ENCODE data around the gene CD2.

The CD2 gene

DNA sequence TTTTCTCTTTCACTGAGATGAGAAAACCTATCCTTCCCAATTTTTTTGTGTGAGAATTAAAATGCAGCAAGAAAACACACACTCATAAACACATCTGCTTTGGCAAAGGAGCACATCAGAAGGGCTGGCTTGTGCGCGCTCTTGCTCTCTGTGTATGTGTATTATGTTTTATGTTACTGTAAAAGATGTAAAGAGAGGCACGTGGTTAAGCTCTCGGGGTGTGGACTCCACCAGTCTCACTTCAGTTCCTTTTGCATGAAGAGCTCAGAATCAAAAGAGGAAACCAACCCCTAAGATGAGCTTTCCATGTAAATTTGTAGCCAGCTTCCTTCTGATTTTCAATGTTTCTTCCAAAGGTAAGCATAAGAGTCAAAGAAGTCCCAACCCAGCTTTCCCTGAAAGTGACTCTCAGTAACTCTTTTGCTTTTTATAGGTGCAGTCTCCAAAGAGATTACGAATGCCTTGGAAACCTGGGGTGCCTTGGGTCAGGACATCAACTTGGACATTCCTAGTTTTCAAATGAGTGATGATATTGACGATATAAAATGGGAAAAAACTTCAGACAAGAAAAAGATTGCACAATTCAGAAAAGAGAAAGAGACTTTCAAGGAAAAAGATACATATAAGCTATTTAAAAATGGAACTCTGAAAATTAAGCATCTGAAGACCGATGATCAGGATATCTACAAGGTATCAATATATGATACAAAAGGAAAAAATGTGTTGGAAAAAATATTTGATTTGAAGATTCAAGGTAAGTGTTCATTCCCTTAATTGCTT lies at the start of gene CD2:
Gene CD2 (plus strand): TSS at position 233 of the 780 bp plus-strand sequence. CDS start 63 bp downstream, at position 296.
- no peak for DNase-seq (ENCODE audit: low read depth)

- no peak for DNase-seq (ENCODE audit: low read depth)
These were observed 48.1 kb upstream of the CD2 start for GRCh38 chr1:116706123-116706522.

DNA sequence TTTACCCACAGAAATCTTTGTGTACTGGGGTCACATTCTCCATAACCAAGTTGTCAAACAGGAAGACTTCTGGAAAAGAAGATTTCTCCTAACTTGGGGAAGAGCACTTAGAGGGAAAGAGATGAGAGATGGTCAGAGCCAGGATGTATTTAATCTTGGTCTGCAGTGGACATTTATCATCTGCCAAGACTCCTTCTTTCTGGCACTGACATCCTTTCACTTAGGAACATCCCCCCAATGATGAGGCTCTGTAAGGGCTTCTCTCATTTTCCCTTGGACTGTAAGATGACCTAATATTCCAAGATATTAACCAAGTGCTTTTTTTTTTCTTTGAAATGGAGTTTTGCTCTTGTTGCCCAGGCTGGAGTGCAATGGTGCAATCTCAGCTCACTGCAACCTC lies 47.4 kb upstream of the CD2 start:
- DNase-seq (ENCODE audit: low read depth), result no peak

GRCh38 chr1:116708255-116708900 lies 45.9 kb upstream of the CD2 start:
- DNase-seq (ENCODE audit: low read depth), result no peak

DNA sequence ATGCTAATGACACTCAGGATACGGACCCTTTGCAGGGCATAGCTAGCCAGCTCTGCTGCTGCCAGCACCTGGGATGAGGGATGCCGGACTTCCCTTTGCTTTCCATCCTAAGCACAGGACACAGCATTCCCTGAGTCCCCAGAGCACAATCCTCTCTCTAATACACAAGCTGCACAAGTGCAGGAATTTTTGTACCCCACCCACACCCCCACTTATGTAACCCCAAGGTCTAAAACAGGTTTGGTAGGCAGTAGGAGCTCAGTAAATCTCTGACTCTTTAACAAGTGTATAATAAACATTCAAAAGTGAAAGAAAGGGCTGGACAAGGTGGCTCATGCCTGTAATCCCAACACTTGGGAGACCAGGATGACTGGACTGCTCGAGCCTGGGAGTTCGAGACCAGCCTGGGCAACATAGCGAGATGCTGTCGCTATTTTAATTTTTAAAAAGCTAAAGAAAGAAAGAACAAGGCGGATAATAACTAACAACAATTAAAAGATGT lies 44.5 kb upstream of the CD2 start:
- no peak for DNase-seq (ENCODE audit: low read depth)

GRCh38 chr1:116710420-116711262 lies 43.6 kb upstream of the CD2 start:
- DNase-seq (ENCODE audit: low read depth), result no peak

DNA sequence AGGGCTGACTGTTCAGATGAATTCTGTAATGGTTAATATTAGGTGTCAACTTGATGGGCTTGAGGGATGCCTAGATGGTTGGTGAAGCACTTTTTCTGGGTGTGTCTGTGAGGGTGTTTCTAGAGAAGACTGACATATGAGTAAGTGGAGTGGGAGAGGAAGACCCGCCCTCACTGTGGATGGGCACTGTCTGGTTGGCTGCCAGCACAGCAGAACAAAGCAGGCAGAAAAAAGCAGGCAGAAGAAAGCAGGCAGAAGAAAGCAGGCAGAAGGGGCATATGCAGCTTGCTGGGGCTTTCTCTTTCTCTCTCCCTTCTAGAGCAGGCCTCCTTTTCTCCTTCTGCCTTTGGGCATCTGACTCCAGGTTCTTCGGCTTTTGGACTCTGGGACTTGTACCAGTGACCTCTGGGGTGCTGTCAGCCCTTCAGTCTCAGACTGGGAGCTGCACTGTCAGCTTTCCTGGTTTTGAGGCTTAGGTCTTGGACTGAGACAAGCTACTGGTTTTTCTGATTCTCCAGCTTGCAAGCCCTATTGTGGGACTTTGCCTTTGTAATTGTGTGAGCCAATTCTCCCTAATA lies 42.9 kb upstream of the CD2 start:
- DNase-seq (ENCODE audit: low read depth), result no peak

- no peak for DNase-seq (ENCODE audit: low read depth)
These were observed 41.7 kb upstream of the CD2 start for GRCh38 chr1:116712510-116712909.

GRCh38 chr1:116713474-116713873 lies 40.8 kb upstream of the CD2 start:
- no peak for DNase-seq (ENCODE audit: low read depth)

DNA sequence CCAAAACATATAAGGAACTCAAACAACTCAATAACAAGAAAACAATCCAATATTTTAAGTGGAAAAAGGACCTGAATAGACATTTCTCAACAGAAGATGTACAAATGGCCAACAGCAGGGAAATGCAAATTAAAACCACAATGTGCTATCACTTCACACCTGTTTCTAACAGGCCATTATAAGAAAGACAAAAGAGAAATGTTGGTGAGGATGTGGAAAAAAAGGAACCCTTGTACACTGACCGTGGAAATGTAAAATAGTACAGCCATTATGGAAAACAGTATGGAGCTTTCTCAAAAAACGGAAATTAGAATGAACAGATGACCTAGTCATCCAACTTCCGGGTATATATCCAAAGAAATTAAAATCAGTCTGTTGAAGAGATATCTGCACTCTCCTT lies 37.8 kb upstream of the CD2 start:
- DNase-seq (ENCODE audit: low read depth), result no peak

DNA sequence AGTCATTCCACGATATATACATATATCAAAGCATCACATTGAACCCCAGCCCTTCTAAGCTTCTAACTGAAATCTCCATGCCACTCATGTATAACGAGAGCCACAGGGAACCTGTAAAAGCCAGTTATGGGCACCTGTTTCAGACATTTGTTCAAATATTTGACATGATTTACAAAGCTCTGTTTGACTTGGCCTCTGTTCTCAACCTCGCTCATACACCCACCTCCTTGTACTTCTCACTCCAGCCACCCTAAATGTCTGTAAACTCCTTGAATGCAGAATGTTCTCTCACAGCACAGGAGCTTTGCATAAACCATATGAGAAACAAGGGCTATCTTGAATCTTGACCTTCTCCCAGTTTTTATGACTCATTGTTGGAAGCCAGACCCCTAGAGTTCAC lies 36.9 kb upstream of the CD2 start:
- DNase-seq (ENCODE audit: low read depth), result no peak

- DNase-seq (ENCODE audit: low read depth), result no peak
These were observed 33.7 kb upstream of the CD2 start for GRCh38 chr1:116720364-116721038.

DNA sequence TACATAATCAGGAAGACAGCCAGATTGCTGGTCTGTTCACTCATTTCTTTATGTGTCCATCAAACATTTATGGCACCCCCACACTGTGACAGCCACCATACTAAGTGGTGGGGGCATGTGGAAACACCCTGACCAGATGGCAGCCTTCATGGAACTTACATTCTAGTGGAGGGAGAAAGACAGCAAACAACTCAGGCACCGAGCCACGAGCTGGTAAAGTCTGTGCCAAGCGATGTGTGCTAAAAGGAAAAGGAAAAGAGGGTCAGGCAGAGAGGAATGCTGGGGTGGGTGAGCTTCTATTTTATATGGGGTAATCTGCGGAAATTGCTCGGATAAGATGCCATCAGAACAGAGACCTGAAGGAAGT lies 33.2 kb upstream of the CD2 start:
- DNase-seq (ENCODE audit: low read depth), result no peak

DNA sequence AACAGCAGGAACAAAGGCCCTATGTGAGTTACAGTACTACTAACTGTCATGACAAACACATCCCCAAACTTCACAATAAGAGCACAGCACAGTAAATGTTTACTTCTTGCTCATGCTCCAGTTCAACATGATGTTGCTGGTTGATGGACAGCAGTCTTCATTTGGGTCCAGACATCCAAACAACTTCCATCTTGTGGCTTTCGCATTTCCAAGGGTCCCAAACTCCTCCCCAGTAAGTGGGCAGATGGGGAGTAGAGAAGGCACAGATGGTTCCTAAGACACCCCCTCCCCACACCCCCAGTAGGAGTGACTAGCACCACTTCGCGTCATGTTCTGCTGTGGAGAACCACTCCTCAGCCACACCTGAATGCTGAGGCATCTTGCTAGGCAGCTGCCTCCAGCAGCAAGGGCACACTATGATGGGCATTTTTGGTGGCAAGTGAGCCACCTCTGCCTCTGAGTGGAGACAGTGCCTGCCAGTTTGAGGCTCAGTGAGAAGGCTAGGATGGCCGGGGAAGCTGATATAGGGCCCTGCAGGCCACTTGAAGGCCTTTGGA lies 32.7 kb upstream of the CD2 start:
- no peak for DNase-seq (ENCODE audit: low read depth)

DNA sequence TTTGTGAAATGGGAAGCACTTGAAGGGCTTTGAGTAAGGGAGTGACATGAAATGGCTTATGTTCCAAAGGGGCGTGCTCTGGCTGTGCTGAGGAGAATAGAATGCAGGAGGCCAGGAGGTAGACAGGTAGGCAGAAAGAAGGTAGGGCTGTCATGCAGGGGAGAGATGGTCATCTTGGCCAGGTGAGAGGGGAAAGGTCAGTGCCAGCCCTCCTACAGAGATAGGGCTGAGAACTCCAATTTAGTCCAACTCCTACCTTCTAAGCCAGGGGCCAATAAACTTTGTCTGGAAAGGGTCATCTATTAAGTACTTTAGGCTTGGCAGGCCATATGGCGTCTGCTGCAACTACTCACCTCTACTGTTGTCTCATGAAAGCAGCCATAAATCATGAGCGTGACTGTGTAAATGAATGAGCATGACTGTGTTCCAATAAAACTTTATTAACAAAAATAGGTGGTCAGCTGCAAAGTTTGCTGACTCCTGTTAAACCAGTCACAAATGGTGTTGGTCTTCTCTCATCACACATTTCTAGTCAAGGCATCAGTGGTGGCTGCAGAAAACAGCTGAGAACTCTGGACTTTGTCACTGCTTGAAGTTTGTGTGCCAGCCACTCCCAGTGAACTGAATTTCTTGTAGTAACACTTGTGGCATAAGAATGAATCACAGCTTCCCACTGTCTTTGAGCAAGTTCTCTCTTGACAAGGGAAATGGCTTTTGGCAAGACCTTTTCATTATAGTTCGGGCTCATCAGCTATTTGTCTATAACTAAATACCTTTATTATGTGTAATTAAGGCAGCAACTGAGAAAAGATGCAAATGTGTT lies 32.0 kb upstream of the CD2 start:
- DNase-seq (ENCODE audit: low read depth), result no peak

DNA sequence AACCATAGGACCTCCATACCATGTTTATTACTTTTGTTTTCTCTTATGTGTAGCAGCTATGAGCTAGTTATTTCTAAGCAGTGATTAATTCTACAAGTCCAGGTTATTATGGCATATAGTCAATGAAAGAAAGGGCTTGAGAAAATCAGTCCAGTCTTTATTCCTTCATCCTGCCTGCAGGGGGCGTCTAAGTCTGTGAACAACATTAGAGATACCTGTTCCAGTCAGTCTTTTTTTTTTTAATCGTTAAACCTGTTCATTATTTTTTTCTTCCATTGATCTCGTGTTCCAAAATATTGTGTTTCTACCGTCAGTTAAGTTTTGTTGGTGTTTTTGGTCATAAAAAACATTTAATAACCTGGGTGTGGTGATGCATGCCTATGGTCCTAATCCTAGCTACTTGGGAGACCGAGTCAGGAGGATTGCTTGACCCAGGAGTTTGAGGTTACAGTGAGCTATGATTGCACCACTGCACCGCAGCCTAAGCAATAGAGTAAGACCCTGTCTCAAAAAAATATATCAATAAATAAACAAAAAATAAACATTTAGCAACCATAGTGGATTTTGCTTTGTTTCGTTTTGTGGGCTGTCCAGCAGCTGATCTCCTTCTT lies 29.4 kb upstream of the CD2 start:
- peak; percentile 45 for DNase-seq (ENCODE audit: low read depth)

- peak; percentile 62 for DNase-seq (ENCODE audit: low read depth)
These were observed 28.4 kb upstream of the CD2 start for GRCh38 chr1:116725798-116726197.

GRCh38 chr1:116726872-116727820 lies 27.1 kb upstream of the CD2 start:
- no peak for DNase-seq (ENCODE audit: low read depth)

DNA sequence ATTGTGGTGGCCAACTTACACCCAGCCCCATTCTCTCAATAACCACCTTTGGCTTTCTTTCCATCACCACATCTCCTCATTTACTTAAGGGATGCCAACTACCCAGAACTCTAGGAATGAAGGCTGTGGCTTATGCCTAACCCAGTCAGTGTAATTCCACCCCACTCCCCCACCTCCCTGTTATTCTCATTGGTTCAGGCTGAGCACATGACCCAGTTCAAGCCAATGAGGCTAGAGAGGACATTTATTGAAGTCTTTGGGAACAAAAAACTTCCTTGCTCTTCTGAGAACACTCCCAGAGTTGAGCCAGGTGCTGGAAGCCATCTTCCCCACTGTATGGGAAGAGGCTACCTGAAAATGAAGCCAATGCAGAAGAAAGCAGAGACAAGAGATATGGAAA lies 22.8 kb upstream of the CD2 start:
- no peak for DNase-seq (ENCODE audit: low read depth)

All from fibroblast of gingiva (primary cell).